Aorta (tissue), 5 donors: Measurements from ENCODE around the gene STK39. TPM values are rescaled to one million over a fixed set of nuclear protein-coding genes. Genes with fewer than 3 reads are reported as not detected.

ENCODE experiments used
- ATAC-seq: fragments of 200-7000 bp; cut with Tn5 transposase; one replicate; pipeline ENCODE4 v1.9.1; 2022; ENCODE audit warnings: moderate library complexity; ENCODE audit not compliant: low FRiP score
- DNase-seq, 2 donors: peaks; one replicate each; pipeline ENCODE4 v3.0.0-alpha.2; 2020
- H3K27ac ChIP-seq, 2 donors: one replicate each; pipeline ENCODE4 v1.5.1; 2013; ENCODE audit warnings: low read length in 2 of 2, mild to moderate bottlenecking in 2 of 2, moderate library complexity in 2 of 2, control low read depth in 1 of 2, inconsistent platforms in 1 of 2, low read depth in 1 of 2
- H3K27me3 ChIP-seq, 2 donors: one replicate each; pipeline ENCODE4 v1.6.1; 2013; ENCODE audit warnings: control low read depth in 1 of 2, low read length in 1 of 2, mild to moderate bottlenecking in 1 of 2, moderate library complexity in 1 of 2; ENCODE audit not compliant: insufficient read depth in 2 of 2, control insufficient read depth in 1 of 2
- H3K36me3 ChIP-seq, 2 donors: one replicate each; pipeline ENCODE4 v1.6.1; 2013; ENCODE audit warnings: control low read depth in 1 of 2, low read length in 1 of 2, mild to moderate bottlenecking in 1 of 2; ENCODE audit not compliant: insufficient read depth in 2 of 2, control insufficient read depth in 1 of 2
- H3K4me1 ChIP-seq, 2 donors: one replicate each; pipeline ENCODE4 v1.6.1; 2013; ENCODE audit warnings: low read length in 2 of 2, control low read depth in 1 of 2, mild to moderate bottlenecking in 1 of 2, moderate library complexity in 1 of 2; ENCODE audit not compliant: insufficient read depth in 2 of 2, control insufficient read depth in 1 of 2
- H3K4me3 ChIP-seq, 2 donors: one replicate each; pipeline ENCODE4 v1.5.1; 2013; ENCODE audit warnings: low read length in 2 of 2, control low read depth in 1 of 2, mild to moderate bottlenecking in 1 of 2
- H3K9me3 ChIP-seq: one replicate; pipeline ENCODE4 v1.6.1; 2013; ENCODE audit warnings: mild to moderate bottlenecking, low read length; ENCODE audit not compliant: control insufficient read depth
- WGBS, 2 donors: extraction: QIAGEN DNeasy Blood & Tissue Kit; methylation state at CpG; one replicate each; pipeline ENCODE4 v1.1.7; 2013; 5-methylcytosine and 5-hydroxymethylcytosine counted together
- intact Hi-C, 2 donors: fragments of 100-400 bp; cut with DNase I; formaldehyde crosslinking; loops; one replicate each; pipeline versions ENCODE4 v1.14.2 to v1.15.0; 2022
- polyA plus RNA-seq, 2 donors: library from polyadenylated mRNA; stranded (reverse); fragments of 200-250 nt; gene quantifications; one replicate each; pipeline ENCODE4 v1.2.3, GENCODE V29; 2013
- total RNA-seq, 2 donors: library from RNA; stranded (reverse); fragmentation: NEBNext Ultra II Directional; extraction: Animal tissue kit (Norgen Biotek cat#: 25700); gene quantifications; one replicate each; pipeline ENCODE4 v1.2.1, GENCODE V29; 2021
- donor health status: healthy with polysubstance abuse.
- donor health status: Bipolar disorder and iron deficiency.
- donor health status: DM: no; HTN: no; CAD: no.
- donor health status: DM: no; HTN: no; CAD: no.
- donor health status: DM: yes; HTN: yes; CAD: no.

Gene STK39
- total and polyA plus RNA-seq, 4 donors: 7.1 to 17.7 (median 14.4) TPM

- Histone ChIP-seq H3K27ac (no peak overlapping the region), H3K4me1 (peaks cover 0 to 3% of the 10 kb centered on the region in 2 donors)
These were observed 68.7 kb downstream of the STK39 start for GRCh38 chr2:168178520-168179324.

GRCh38 chr2:168176402-168176801 lies 71.0 kb downstream of the STK39 start:
- peaks cover 0 to 3% of the 10 kb centered on the region in 2 donors for H3K36me3 ChIP-seq
- no peak overlapping the region for H3K4me3 ChIP-seq
- WGBS, 2 donors: 95 to 96% methylated on average over 3 of the region's 3 CpGs
- no peak overlapping the region for H3K27ac ChIP-seq
- H3K9me3 ChIP-seq: no peaks in the 10 kb centered on the region
- DNase-seq (no peak), ATAC-seq (no peak)
- intact Hi-C loops: no loop called here
- no peaks in the 10 kb centered on the region for H3K27me3 ChIP-seq
- H3K4me1 ChIP-seq: no peaks in the 10 kb centered on the region

More at GRCh38 chr2:168178520-168179324, 68.7 kb downstream of the STK39 start:
- ATAC-seq (no peak), DNase-seq (no peak)
- intact Hi-C loops: no loop called here
- Histone ChIP-seq H3K9me3 (no peaks in the 10 kb centered on the region), H3K27me3 (no peaks in the 10 kb centered on the region), H3K36me3 (peaks cover 0 to 3% of the 10 kb centered on the region in 2 donors), H3K4me3 (no peak overlapping the region)
- 77 to 88% methylated on average over 4 of the region's 4 CpGs for WGBS, 2 donors

- Histone ChIP-seq H3K27ac (no peak overlapping the region), H3K27me3 (no peaks in the 10 kb centered on the region), H3K4me3 (no peak overlapping the region), H3K36me3 (peaks cover 0 to 3% of the 10 kb centered on the region in 2 donors), H3K9me3 (no peaks in the 10 kb centered on the region), H3K4me1 (peaks cover 0 to 1% of the 10 kb centered on the region in 2 donors)
- intact Hi-C loops: no loop called here
- DNase-seq (no peak), ATAC-seq (no peak)
- 89 to 99% methylated on average over 5 of the region's 5 CpGs for WGBS, 2 donors
These were observed 71.9 kb downstream of the STK39 start for GRCh38 chr2:168175469-168175868.

- WGBS, 2 donors: 87 to 89% methylated on average over 2 of the region's 2 CpGs
- Histone ChIP-seq H3K9me3 (no peaks in the 10 kb centered on the region), H3K36me3 (peaks cover 0 to 2% of the 10 kb centered on the region in 2 donors), H3K27me3 (no peaks in the 10 kb centered on the region), H3K27ac (no peak overlapping the region), H3K4me1 (peaks cover 0 to 1% of the 10 kb centered on the region in 2 donors), H3K4me3 (no peak overlapping the region)
- ATAC-seq: no peak
- intact Hi-C loops: no loop called here
- DNase-seq: no peak
These were observed 72.6 kb downstream of the STK39 start for GRCh38 chr2:168174756-168175155.

GRCh38 chr2:168172071-168172470 lies 75.3 kb downstream of the STK39 start:
- Histone ChIP-seq H3K27ac (no peak overlapping the region), H3K9me3 (no peaks in the 10 kb centered on the region), H3K4me1 (peaks cover 0 to 5% of the 10 kb centered on the region in 2 donors), H3K36me3 (no peaks in the 10 kb centered on the region), H3K27me3 (no peaks in the 10 kb centered on the region), H3K4me3 (no peak overlapping the region)
- no peak for ATAC-seq
- DNase-seq: no peak
- 96 to 98% methylated on average over 4 of the region's 4 CpGs for WGBS, 2 donors
- intact Hi-C loops: no loop called here

GRCh38 chr2:168171059-168171762 lies 76.2 kb downstream of the STK39 start:
- Histone ChIP-seq H3K9me3 (no peaks in the 10 kb centered on the region), H3K4me1 (peaks cover 0 to 5% of the 10 kb centered on the region in 2 donors), H3K27ac (no peak overlapping the region), H3K36me3 (no peaks in the 10 kb centered on the region), H3K27me3 (no peaks in the 10 kb centered on the region), H3K4me3 (no peak overlapping the region)
- WGBS, 2 donors: 87 to 88% methylated on average over 7 of the region's 7 CpGs
- ATAC-seq (no peak), DNase-seq (no peak)
- intact Hi-C loops: no loop called here

GRCh38 chr2:168169097-168169745 lies 78.2 kb downstream of the STK39 start:
- WGBS, 2 donors: 78 to 86% methylated on average over 4 of the region's 4 CpGs
- Histone ChIP-seq H3K4me1 (peaks cover 4 to 6% of the 10 kb centered on the region in 2 donors), H3K36me3 (no peaks in the 10 kb centered on the region), H3K27me3 (no peaks in the 10 kb centered on the region), H3K9me3 (no peaks in the 10 kb centered on the region), H3K27ac (no peak overlapping the region), H3K4me3 (no peak overlapping the region)
- ATAC-seq (no peak), DNase-seq (no peak)
- intact Hi-C loops: loop anchor here in 1 of 2 donors (10.0 kb wide), 1 partner anchor 76 kb away; the partner anchor contains the start of gene STK39

- 89 to 92% methylated on average over 4 of the region's 4 CpGs for WGBS, 2 donors
These were observed 79.7 kb downstream of the STK39 start for GRCh38 chr2:168167511-168168263.

More at GRCh38 chr2:168167511-168168263, 79.7 kb downstream of the STK39 start:
- Histone ChIP-seq H3K36me3 (no peaks in the 10 kb centered on the region), H3K4me3 (no peak overlapping the region), H3K4me1 (peaks cover 4 to 6% of the 10 kb centered on the region in 2 donors), H3K27ac (no peak overlapping the region), H3K27me3 (no peaks in the 10 kb centered on the region), H3K9me3 (no peaks in the 10 kb centered on the region)
- DNase-seq (no peak), ATAC-seq (no peak)
- intact Hi-C loops: loop anchor here in 1 of 2 donors (10.0 kb wide), 1 partner anchor 77 kb away; the partner anchor contains the start of gene STK39
